ENCODE data around the gene FAM124B. TPM values are rescaled to one million over a fixed set of nuclear protein-coding genes. Genes with fewer than 3 reads are reported as not detected.

Gene FAM124B
- total and polyA plus RNA-seq, 2 donors: 1.4 to 2.0 TPM

- Histone ChIP-seq H3K4me3 (ENCODE audit: low read length in 2 of 2) (no peak overlapping the region), H3K27ac (ENCODE audit: low read depth in 1 of 2, low read length in 1 of 2) (no peak overlapping the region), H3K9me3 (ENCODE audit: control insufficient read depth in 2 of 2, insufficient read depth in 1 of 2, low read length in 1 of 2) (no peaks in the 10 kb centered on the region), H3K27me3 (ENCODE audit: control insufficient read depth in 2 of 2, insufficient read depth in 1 of 2, low read length in 1 of 2) (no peaks in the 10 kb centered on the region), H3K4me1 (ENCODE audit: control insufficient read depth in 2 of 2, insufficient read depth in 2 of 2, low read length in 2 of 2) (no peaks in the 10 kb centered on the region), H3K36me3 (ENCODE audit: control insufficient read depth in 2 of 2, insufficient read depth in 2 of 2, low read length in 1 of 2) (no peaks in the 10 kb centered on the region)
- 76% methylated on average over 3 of the region's 3 CpGs for WGBS
- DNase-seq (ENCODE audit: low read depth in 6 of 9, low spot score in 9 of 9): no peak
These were observed 42.3 kb downstream of the FAM124B start for GRCh38 chr2:224359569-224359968.

GRCh38 chr2:224357098-224357901 is 44.6 kb downstream of the FAM124B start:
- DNase-seq (ENCODE audit: low read depth in 6 of 9, low spot score in 9 of 9): peak; percentile 11 to 74 (median 46)
- Histone ChIP-seq H3K4me3 (ENCODE audit: low read length in 2 of 2) (no peak overlapping the region), H3K4me1 (ENCODE audit: control insufficient read depth in 2 of 2, insufficient read depth in 2 of 2, low read length in 2 of 2) (no peaks in the 10 kb centered on the region), H3K36me3 (ENCODE audit: control insufficient read depth in 2 of 2, insufficient read depth in 2 of 2, low read length in 1 of 2) (no peaks in the 10 kb centered on the region), H3K9me3 (ENCODE audit: control insufficient read depth in 2 of 2, insufficient read depth in 1 of 2, low read length in 1 of 2) (no peaks in the 10 kb centered on the region), H3K27ac (ENCODE audit: low read depth in 1 of 2, low read length in 1 of 2) (no peak overlapping the region), H3K27me3 (ENCODE audit: control insufficient read depth in 2 of 2, insufficient read depth in 1 of 2, low read length in 1 of 2) (no peaks in the 10 kb centered on the region)
- 50% methylated on average over 8 of the region's 8 CpGs for WGBS

DNA sequence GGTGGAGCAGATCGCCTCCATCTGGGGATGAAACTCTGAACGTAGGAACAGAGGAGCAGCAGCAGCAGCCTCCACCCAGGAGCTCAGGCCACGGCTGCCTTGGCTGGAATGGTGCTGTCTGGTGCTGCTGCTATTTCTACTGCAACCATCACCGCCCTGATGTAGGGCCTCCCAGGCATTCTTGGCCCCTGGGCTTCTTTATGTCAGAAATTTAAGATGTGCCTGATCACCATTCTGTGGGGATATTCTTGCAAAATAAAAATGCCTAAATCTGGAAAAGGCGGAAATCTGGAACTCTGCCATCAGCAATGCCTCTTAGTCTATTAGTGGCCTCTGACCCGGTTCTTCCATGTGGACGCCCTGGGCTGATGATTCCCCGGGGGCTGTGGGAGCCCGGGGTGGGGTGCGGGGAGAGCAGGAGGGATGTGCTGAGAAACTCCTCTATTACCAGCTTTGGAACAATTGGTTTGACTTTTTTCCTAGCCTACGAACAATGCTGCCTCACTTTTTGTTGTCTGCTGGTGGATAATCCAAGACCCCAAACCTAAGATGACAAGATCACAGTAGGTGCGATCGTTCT is 47.2 kb downstream of the FAM124B start:
- 95% methylated on average over 13 of the region's 13 CpGs for WGBS
- no peak for DNase-seq (ENCODE audit: low read depth in 6 of 9, low spot score in 9 of 9)

DNA sequence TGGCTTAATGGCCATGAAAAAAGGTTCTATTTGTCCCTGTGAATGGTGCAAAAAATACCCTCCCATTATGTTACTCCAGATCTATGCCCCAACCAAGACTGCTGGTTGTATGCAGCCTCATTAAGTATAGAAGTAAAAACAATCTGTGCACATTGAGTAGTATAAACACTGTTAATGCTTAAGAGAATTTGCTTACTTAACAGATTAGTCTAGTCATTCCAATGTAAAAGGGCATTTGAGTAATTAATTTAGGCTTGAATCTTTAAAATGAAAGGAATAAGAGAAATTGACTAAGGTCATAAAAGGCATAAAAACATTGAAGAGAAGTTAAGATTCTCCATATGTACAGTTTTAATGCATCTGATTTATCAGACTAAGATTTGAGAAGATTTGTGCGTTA is 51.2 kb downstream of the FAM124B start:
- Histone ChIP-seq H3K4me3 (ENCODE audit: low read length in 2 of 2) (no peak overlapping the region), H3K9me3 (ENCODE audit: control insufficient read depth in 2 of 2, insufficient read depth in 1 of 2, low read length in 1 of 2) (no peaks in the 10 kb centered on the region), H3K27ac (ENCODE audit: low read depth in 1 of 2, low read length in 1 of 2) (no peak overlapping the region), H3K4me1 (ENCODE audit: control insufficient read depth in 2 of 2, insufficient read depth in 2 of 2, low read length in 2 of 2) (no peaks in the 10 kb centered on the region), H3K36me3 (ENCODE audit: control insufficient read depth in 2 of 2, insufficient read depth in 2 of 2, low read length in 1 of 2) (no peaks in the 10 kb centered on the region), H3K27me3 (ENCODE audit: control insufficient read depth in 2 of 2, insufficient read depth in 1 of 2, low read length in 1 of 2) (no peaks in the 10 kb centered on the region)
- WGBS: 99% methylated on average over 1 of the region's 1 CpG
- DNase-seq (ENCODE audit: low read depth in 6 of 9, low spot score in 9 of 9): no peak

More for the DNA sequence above, 47.2 kb downstream of the FAM124B start:
- H3K4me1 ChIP-seq (ENCODE audit: control insufficient read depth in 2 of 2, insufficient read depth in 2 of 2, low read length in 2 of 2): no peaks in the 10 kb centered on the region
- H3K9me3 ChIP-seq (ENCODE audit: control insufficient read depth in 2 of 2, insufficient read depth in 1 of 2, low read length in 1 of 2): no peaks in the 10 kb centered on the region
- H3K36me3 ChIP-seq (ENCODE audit: control insufficient read depth in 2 of 2, insufficient read depth in 2 of 2, low read length in 1 of 2): no peaks in the 10 kb centered on the region
- no peak overlapping the region for H3K4me3 ChIP-seq (ENCODE audit: low read length in 2 of 2)
- H3K27ac ChIP-seq (ENCODE audit: low read depth in 1 of 2, low read length in 1 of 2): no peak overlapping the region
- H3K27me3 ChIP-seq (ENCODE audit: control insufficient read depth in 2 of 2, insufficient read depth in 1 of 2, low read length in 1 of 2): no peaks in the 10 kb centered on the region

DNA sequence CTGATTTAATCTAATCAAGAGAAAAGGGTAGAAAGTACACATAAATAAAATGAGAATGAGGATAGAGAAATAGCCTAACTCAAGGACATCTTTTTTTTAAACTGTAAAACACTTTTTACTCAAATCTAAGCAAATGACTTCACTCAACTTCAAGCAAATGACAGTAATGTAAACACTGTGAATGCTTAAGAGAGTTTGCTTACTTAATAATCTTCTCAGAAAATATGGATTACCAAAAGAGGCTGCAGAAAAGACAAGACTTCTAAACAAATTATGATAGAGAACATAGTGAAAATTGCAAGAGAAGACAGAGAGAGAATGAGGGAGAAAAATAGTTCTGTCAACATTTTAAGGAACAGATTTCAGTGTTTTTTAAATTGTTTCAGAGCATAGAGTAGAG is 52.5 kb downstream of the FAM124B start:
- Histone ChIP-seq H3K27ac (ENCODE audit: low read depth in 1 of 2, low read length in 1 of 2) (no peak overlapping the region), H3K4me1 (ENCODE audit: control insufficient read depth in 2 of 2, insufficient read depth in 2 of 2, low read length in 2 of 2) (no peaks in the 10 kb centered on the region), H3K4me3 (ENCODE audit: low read length in 2 of 2) (no peak overlapping the region), H3K9me3 (ENCODE audit: control insufficient read depth in 2 of 2, insufficient read depth in 1 of 2, low read length in 1 of 2) (no peaks in the 10 kb centered on the region), H3K36me3 (ENCODE audit: control insufficient read depth in 2 of 2, insufficient read depth in 2 of 2, low read length in 1 of 2) (no peaks in the 10 kb centered on the region), H3K27me3 (ENCODE audit: control insufficient read depth in 2 of 2, insufficient read depth in 1 of 2, low read length in 1 of 2) (no peaks in the 10 kb centered on the region)
- DNase-seq (ENCODE audit: low read depth in 6 of 9, low spot score in 9 of 9): no peak

- WGBS: 96% methylated on average over 4 of the region's 4 CpGs
- no peak for DNase-seq (ENCODE audit: low read depth in 6 of 9, low spot score in 9 of 9)
- Histone ChIP-seq H3K4me1 (ENCODE audit: control insufficient read depth in 2 of 2, insufficient read depth in 2 of 2, low read length in 2 of 2) (no peaks in the 10 kb centered on the region), H3K36me3 (ENCODE audit: control insufficient read depth in 2 of 2, insufficient read depth in 2 of 2, low read length in 1 of 2) (no peaks in the 10 kb centered on the region), H3K27ac (ENCODE audit: low read depth in 1 of 2, low read length in 1 of 2) (no peak overlapping the region), H3K4me3 (ENCODE audit: low read length in 2 of 2) (no peak overlapping the region), H3K9me3 (ENCODE audit: control insufficient read depth in 2 of 2, insufficient read depth in 1 of 2, low read length in 1 of 2) (no peaks in the 10 kb centered on the region), H3K27me3 (ENCODE audit: control insufficient read depth in 2 of 2, insufficient read depth in 1 of 2, low read length in 1 of 2) (no peaks in the 10 kb centered on the region)
These were observed 54.5 kb downstream of the FAM124B start for GRCh38 chr2:224347176-224348051.

- no peak overlapping the region for H3K27ac ChIP-seq (ENCODE audit: low read depth in 1 of 2, low read length in 1 of 2)
- no peaks in the 10 kb centered on the region for H3K9me3 ChIP-seq (ENCODE audit: control insufficient read depth in 2 of 2, insufficient read depth in 1 of 2, low read length in 1 of 2)
- no peak for DNase-seq (ENCODE audit: low read depth in 6 of 9, low spot score in 9 of 9)
- no peaks in the 10 kb centered on the region for H3K4me1 ChIP-seq (ENCODE audit: control insufficient read depth in 2 of 2, insufficient read depth in 2 of 2, low read length in 2 of 2)
- 99% methylated on average over 2 of the region's 2 CpGs for WGBS
- H3K4me3 ChIP-seq (ENCODE audit: low read length in 2 of 2): no peak overlapping the region
- H3K36me3 ChIP-seq (ENCODE audit: control insufficient read depth in 2 of 2, insufficient read depth in 2 of 2, low read length in 1 of 2): no peaks in the 10 kb centered on the region
- H3K27me3 ChIP-seq (ENCODE audit: control insufficient read depth in 2 of 2, insufficient read depth in 1 of 2, low read length in 1 of 2): no peaks in the 10 kb centered on the region
These were observed 56.4 kb downstream of the FAM124B start for GRCh38 chr2:224345492-224345891.

GRCh38 chr2:224343226-224343625 is 58.7 kb downstream of the FAM124B start:
- H3K4me3 ChIP-seq (ENCODE audit: low read length in 2 of 2): no peak overlapping the region
- H3K9me3 ChIP-seq (ENCODE audit: control insufficient read depth in 2 of 2, insufficient read depth in 1 of 2, low read length in 1 of 2): no peaks in the 10 kb centered on the region
- H3K27ac ChIP-seq (ENCODE audit: low read depth in 1 of 2, low read length in 1 of 2): no peak overlapping the region
- no peaks in the 10 kb centered on the region for H3K4me1 ChIP-seq (ENCODE audit: control insufficient read depth in 2 of 2, insufficient read depth in 2 of 2, low read length in 2 of 2)
- WGBS: 93% methylated on average over 4 of the region's 4 CpGs
- no peaks in the 10 kb centered on the region for H3K36me3 ChIP-seq (ENCODE audit: control insufficient read depth in 2 of 2, insufficient read depth in 2 of 2, low read length in 1 of 2)
- H3K27me3 ChIP-seq (ENCODE audit: control insufficient read depth in 2 of 2, insufficient read depth in 1 of 2, low read length in 1 of 2): no peaks in the 10 kb centered on the region
- no peak for DNase-seq (ENCODE audit: low read depth in 6 of 9, low spot score in 9 of 9)

- Histone ChIP-seq H3K27ac (ENCODE audit: low read depth in 1 of 2, low read length in 1 of 2) (no peak overlapping the region), H3K9me3 (ENCODE audit: control insufficient read depth in 2 of 2, insufficient read depth in 1 of 2, low read length in 1 of 2) (no peaks in the 10 kb centered on the region), H3K4me1 (ENCODE audit: control insufficient read depth in 2 of 2, insufficient read depth in 2 of 2, low read length in 2 of 2) (no peaks in the 10 kb centered on the region), H3K27me3 (ENCODE audit: control insufficient read depth in 2 of 2, insufficient read depth in 1 of 2, low read length in 1 of 2) (no peaks in the 10 kb centered on the region), H3K4me3 (ENCODE audit: low read length in 2 of 2) (no peak overlapping the region), H3K36me3 (ENCODE audit: control insufficient read depth in 2 of 2, insufficient read depth in 2 of 2, low read length in 1 of 2) (no peaks in the 10 kb centered on the region)
- DNase-seq (ENCODE audit: low read depth in 6 of 9, low spot score in 9 of 9): no peak
- WGBS: 93% methylated on average over 1 of the region's 1 CpG
These were observed 65.9 kb downstream of the FAM124B start for GRCh38 chr2:224335991-224336390.

All from thymus (tissue), 11 donors.